Measurements from ENCODE around the gene HAS3.
"Not testable (repeated sequence)": the region's sequence is repeated elsewhere in the genome, so short reads cannot be mapped to it uniquely, and the experiment has no call there.

HAS3 gene

GRCh38 chr16:69105501-69106361 lies at the start of gene HAS3:
Gene HAS3, plus strand, starts transcription at chr16:69105653. Its CDS starts 3,743 bp downstream, at chr16:69109396.
- FAIRE-seq: no peak

GRCh38 chr16:69055980-69056379 lies 49.5 kb upstream of the HAS3 start:
- no peak for FAIRE-seq

DNA sequence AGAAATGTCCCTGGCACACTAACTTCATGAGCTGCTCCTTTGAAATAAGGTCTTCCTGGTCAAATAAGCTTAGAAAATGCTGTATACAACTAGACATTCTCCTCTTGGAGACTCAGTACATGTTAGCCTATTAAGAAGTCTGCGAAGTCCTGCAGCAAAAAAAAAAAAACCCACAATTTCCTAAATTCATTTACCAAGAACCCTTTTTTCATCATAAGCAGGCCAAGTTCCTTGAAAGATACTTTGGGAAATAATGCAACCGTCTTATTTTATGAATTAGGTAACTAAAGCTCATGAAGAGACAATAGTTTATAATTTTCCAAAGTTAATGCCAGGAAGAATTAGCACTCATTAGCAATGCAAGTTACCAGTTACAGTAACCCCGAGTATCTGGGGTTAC lies 49.0 kb upstream of the HAS3 start:
- no peak for FAIRE-seq

DNA sequence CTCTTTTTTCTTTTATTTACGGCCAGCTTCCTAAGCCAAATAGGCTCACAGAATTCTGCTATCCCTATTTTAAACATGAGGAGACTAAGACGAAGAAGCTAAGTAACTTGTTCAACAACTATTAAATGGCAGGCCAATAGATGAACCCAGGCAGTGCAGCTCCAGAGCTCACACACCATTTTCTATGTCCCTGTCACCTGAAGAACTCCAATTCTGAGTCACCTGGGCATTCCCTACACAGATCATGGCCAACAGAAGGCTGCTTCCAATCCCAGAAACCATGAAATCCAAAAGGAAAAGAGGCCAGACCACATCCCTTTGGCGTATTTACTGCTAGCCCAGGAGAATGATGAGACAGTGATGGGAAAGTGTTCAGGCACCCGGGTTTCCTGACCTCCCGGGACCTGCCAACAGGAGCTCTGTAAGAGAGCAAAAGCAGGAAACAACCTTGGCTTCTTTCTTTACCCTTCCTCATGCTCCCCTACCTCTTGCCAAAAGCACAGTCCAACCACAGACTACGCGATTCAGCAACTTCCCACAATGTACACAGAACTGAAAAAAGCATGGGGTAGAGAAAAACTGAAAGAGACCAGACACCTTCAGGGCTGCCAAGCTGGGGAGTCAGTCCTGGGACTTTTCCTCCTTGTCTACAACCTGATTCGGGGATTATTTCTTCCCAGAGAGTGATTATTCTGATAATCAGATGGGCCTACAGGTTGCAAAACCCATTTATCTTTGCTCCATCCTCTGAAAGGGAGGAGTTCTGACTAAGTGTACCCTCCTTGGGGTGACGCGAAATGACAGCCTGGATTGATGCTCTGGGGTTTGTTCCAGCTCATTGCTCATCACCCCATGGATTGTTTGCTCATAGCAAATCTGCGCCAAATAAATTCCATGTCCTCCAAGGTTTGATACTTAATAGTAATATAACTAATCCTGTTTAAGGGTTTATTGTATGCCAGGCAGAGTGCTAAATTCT lies 47.8 kb upstream of the HAS3 start:
- no peak for FAIRE-seq

GRCh38 chr16:69063491-69063890 lies 42.0 kb upstream of the HAS3 start:
- not testable (repeated sequence) for FAIRE-seq

DNA sequence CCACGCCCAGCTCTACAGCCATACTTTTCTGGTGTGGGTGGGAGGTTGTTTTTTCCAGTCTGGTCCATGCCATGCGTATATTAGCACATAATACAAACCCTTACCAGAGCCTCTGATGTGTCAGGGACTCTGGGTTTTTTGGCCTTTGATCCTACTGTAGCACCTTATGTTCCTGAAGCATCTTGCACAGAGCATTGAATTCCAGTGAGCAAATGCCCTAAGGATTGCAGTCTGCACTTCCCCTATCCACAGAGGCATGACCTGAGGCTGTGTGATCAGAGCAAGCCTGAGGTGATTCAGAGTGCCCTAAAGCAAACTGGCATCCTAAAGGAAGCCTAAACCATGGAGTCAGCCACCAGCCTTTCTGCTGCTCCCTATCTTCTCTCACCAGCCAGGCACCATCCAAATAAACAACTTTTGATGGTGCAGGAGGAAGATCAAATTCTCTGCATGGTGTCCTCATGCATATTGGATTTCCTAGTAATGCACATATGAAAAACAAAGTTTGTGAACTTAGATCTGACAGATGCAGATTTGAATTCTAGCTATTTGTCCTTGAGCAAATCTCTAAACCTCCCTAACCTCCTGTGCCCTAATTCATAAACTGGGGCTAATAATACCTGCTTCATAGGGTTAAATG lies 41.2 kb upstream of the HAS3 start:
- FAIRE-seq: no peak

DNA sequence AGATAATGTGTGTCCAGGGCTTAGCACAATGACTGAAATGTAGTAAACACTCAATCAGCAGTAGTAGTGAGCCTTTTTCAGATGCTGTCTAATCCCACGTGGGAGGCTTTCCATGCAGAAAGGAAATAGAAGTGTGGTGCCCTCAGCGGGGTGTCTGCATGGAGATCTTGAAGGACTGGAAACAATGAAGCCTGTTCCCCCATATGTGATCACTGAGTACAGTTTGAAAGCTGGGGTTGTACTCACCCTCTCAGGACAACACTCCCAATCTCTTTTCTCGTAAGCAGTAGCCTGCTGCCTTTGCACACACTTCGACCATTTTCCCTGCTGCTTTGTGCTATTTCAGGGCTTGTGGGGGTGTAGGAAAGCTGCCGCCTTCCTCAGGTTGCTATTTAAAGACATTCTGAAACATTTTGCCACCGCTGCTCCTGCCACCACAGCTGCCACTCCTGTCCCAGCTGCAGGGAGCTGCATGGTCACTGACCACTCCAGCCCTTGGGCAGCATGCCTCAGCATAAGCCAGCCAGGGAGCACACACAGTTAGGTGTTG lies 40.6 kb upstream of the HAS3 start:
- FAIRE-seq: no peak

GRCh38 chr16:69069504-69069903 lies 35.9 kb upstream of the HAS3 start:
- FAIRE-seq: no peak

- FAIRE-seq: no peak
Measured at GRCh38 chr16:69071036-69071435, 34.4 kb upstream of the HAS3 start.

GRCh38 chr16:69072640-69072974 lies 32.8 kb upstream of the HAS3 start:
- FAIRE-seq: no peak

DNA sequence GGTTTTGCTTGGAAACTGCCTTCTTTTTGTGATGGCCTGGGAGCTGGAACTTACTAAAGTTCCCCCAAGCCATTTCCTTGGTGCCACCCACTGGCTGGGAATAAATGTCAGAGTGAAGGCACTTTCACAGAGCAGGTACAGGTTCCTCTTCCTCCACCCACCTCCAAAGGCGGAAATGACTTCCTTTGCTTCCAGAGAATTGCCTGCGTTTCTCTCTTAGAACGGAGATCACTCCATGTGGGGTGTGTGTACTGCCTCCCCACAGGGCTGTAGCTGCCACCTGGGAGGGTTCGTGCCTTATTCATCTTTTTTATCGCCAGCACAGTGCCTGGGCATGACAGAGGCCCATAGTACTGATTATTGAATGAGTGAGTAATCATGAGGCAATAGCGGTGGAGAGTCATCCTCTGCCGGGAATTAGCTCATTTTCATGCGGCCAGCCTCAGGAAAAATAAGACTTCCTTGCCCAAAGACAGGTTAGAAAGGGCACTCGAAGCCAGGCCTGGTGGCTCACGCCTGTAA lies 32.2 kb upstream of the HAS3 start:
- no peak for FAIRE-seq

- no peak for FAIRE-seq
Measured at GRCh38 chr16:69077251-69077650, 28.2 kb upstream of the HAS3 start.

DNA sequence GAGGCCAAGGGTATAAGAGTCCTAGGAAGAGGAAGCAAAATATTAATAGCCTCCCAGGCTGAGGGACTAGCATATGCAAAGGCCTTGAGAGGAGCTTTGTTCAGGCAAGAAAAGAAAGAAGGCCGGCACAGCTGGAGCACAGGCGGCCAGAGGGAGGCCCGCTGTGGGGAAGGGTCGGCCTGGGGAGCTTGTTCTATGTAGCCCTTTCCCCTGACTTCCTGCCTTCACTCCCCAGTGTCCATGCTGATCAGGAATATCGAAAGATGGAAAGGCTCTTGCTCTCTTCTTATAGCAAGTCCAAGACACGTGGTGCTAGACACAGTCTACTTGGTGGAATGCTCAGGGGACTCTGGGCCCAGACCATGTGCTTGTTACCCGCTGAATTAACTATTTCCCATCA lies 27.4 kb upstream of the HAS3 start:
- no peak for FAIRE-seq

- no peak for FAIRE-seq
Measured at GRCh38 chr16:69079697-69080096, 25.8 kb upstream of the HAS3 start.

GRCh38 chr16:69083306-69083941 lies 22.0 kb upstream of the HAS3 start:
- FAIRE-seq: no peak

DNA sequence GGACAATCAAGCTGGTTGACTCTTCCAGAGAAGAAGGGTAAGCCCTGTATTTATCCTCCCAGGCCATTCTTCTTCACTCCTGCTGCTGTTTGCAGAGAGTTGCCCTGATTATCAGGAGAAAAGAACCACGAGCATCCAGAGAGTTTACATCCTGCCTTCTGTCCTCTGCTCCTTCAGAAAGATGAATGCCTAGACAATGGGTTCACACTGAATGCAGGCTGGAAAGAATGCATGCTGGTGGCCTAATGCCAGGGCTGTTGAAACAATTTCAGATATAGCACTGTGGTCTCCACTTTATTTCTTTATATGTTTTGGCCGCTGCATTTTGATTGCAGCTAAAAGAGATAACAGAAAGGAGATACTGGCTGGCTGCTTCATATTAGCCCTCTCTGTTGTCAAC lies 21.2 kb upstream of the HAS3 start:
- FAIRE-seq: no peak

- FAIRE-seq: no peak
Measured at GRCh38 chr16:69085032-69085695, 20.3 kb upstream of the HAS3 start.

- no peak for FAIRE-seq
Measured at GRCh38 chr16:69087161-69087581, 18.3 kb upstream of the HAS3 start.

DNA sequence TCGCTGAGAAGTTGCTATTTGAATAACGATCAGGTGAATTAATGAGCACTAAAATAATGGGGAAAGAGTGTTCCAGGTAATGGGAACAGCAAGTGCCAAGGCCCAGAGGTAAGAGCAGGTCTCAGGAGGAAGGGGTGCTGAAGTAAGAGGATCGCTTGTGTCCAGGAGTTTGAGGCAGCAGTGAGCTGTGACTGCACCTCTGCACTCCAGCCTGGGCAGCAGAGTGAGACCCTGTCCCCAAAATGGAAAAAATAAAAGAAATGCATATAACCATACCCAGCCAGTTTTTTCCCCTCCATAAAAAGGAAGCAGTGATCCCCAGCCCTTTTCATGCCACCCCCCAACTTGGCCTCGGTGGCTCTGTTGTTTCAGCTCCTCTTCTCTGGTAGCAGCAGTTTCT lies 16.8 kb upstream of the HAS3 start:
- FAIRE-seq: no peak

- FAIRE-seq: no peak
Measured at GRCh38 chr16:69089091-69089910, 16.2 kb upstream of the HAS3 start.

DNA sequence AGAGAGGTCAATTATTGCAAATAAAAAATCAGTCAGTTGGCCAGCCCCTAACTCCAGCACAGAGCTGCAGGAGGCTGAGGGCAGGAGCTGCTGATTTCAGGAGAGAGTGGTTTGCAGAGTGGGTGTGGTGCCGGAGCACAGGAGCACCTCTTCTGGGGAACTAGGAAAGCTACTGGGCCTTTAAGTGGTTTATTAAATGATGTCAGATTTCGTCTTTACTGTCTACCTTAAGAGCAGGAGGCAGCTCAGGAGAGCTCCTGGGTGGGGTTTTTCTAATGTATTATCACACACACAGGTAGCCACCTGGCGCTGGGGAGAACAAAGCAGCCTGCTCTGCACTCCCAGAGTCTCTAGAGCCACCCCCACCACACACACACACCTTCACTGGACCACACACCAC lies 11.5 kb upstream of the HAS3 start:
- FAIRE-seq: no peak
